ENCODE results near the gene PTPN2.

The PTPN2 gene

GRCh38 chr18:12883684-12884405 is at the start of gene PTPN2:
Gene PTPN2, minus strand, starts transcription at chr18:12884237. Its CDS starts 96 bp downstream, at chr18:12884141.
- in situ Hi-C loops (cut with HindIII; ENCODE audit: low pct_ligation_motif_present, low pct_unique_long_range_greater_than_20kb, low sequenced_read_pairs) = no loop called here
- DNase-seq = peak; percentile 91

GRCh38 chr18:12933327-12933726 is 49.3 kb upstream of the PTPN2 start:
- in situ Hi-C loops (cut with HindIII; ENCODE audit: low pct_ligation_motif_present, low pct_unique_long_range_greater_than_20kb, low sequenced_read_pairs) = no loop called here
- no peak for DNase-seq

- in situ Hi-C loops (cut with HindIII; ENCODE audit: low pct_ligation_motif_present, low pct_unique_long_range_greater_than_20kb, low sequenced_read_pairs) = no loop called here
- DNase-seq = no peak
Observed at GRCh38 chr18:12930908-12931307, 46.9 kb upstream of the PTPN2 start.

DNA sequence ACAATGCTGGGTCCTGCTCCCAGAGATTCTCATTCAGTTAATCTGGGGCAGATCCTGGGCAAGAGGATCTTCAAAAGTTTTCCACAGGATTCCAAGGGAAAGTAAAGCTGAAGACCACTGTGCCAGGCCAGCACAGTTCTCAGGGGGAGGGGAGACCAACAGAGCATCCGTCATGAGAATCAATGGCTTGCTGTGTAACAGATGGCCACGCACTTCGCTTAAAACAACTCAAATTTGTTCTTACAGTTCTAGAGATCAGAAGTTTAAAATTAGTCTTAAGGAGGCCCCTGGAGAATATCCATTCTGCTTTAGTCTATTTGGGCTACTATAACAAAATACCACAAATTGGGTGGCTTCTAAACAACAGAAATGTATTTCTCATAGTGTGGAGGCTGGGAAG is 46.3 kb upstream of the PTPN2 start:
- no peak for DNase-seq
- in situ Hi-C loops (cut with HindIII; ENCODE audit: low pct_ligation_motif_present, low pct_unique_long_range_greater_than_20kb, low sequenced_read_pairs) = no loop called here

- in situ Hi-C loops (cut with HindIII; ENCODE audit: low pct_ligation_motif_present, low pct_unique_long_range_greater_than_20kb, low sequenced_read_pairs) = no loop called here
Observed at GRCh38 chr18:12929477-12930083, 45.5 kb upstream of the PTPN2 start.

GRCh38 chr18:12928641-12929040 is 44.6 kb upstream of the PTPN2 start:
- in situ Hi-C loops (cut with HindIII; ENCODE audit: low pct_ligation_motif_present, low pct_unique_long_range_greater_than_20kb, low sequenced_read_pairs) = no loop called here
- DNase-seq = no peak

More at GRCh38 chr18:12929477-12930083, 45.5 kb upstream of the PTPN2 start:
- DNase-seq = no peak

- in situ Hi-C loops (cut with HindIII; ENCODE audit: low pct_ligation_motif_present, low pct_unique_long_range_greater_than_20kb, low sequenced_read_pairs) = no loop called here
- no peak for DNase-seq
Observed at GRCh38 chr18:12928206-12928605, 44.2 kb upstream of the PTPN2 start.

- DNase-seq = no peak
- in situ Hi-C loops (cut with HindIII; ENCODE audit: low pct_ligation_motif_present, low pct_unique_long_range_greater_than_20kb, low sequenced_read_pairs) = loop anchor here (25.0 kb wide), 1 partner anchor 187 kb away; no protein-coding TSS in a partner anchor
Observed at GRCh38 chr18:12924616-12925015, 40.6 kb upstream of the PTPN2 start.

- DNase-seq = no peak
- in situ Hi-C loops (cut with HindIII; ENCODE audit: low pct_ligation_motif_present, low pct_unique_long_range_greater_than_20kb, low sequenced_read_pairs) = loop anchor here (25.0 kb wide), 1 partner anchor 185 kb away; no protein-coding TSS in a partner anchor
Observed at GRCh38 chr18:12922266-12922665, 38.2 kb upstream of the PTPN2 start.

DNA sequence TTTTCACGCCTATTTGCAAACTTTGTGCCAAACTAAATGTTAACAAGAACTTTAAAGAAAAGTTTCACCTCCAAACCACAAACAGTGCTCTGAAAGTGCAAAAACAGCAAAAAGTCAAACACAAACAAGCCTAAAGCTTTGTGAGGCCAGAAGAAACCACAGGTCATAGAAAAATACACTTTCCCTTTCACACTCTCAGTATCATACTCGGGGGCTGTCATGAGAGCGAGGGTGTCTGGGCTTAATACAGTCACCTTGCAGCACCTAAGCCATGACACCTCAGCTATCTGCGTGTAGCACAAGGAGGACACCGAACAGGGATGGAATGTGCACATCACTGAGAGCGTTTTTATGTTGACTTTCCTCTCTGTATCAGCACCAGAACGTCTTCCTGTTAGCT is 37.1 kb upstream of the PTPN2 start:
- in situ Hi-C loops (cut with HindIII; ENCODE audit: low pct_ligation_motif_present, low pct_unique_long_range_greater_than_20kb, low sequenced_read_pairs) = loop anchor here (25.0 kb wide), 1 partner anchor 184 kb away; no protein-coding TSS in a partner anchor
- DNase-seq = no peak

- in situ Hi-C loops (cut with HindIII; ENCODE audit: low pct_ligation_motif_present, low pct_unique_long_range_greater_than_20kb, low sequenced_read_pairs) = loop anchor here (25.0 kb wide), 1 partner anchor 175 kb away; no protein-coding TSS in a partner anchor
- DNase-seq = no peak
Observed at GRCh38 chr18:12911929-12912703, 28.1 kb upstream of the PTPN2 start.

DNA sequence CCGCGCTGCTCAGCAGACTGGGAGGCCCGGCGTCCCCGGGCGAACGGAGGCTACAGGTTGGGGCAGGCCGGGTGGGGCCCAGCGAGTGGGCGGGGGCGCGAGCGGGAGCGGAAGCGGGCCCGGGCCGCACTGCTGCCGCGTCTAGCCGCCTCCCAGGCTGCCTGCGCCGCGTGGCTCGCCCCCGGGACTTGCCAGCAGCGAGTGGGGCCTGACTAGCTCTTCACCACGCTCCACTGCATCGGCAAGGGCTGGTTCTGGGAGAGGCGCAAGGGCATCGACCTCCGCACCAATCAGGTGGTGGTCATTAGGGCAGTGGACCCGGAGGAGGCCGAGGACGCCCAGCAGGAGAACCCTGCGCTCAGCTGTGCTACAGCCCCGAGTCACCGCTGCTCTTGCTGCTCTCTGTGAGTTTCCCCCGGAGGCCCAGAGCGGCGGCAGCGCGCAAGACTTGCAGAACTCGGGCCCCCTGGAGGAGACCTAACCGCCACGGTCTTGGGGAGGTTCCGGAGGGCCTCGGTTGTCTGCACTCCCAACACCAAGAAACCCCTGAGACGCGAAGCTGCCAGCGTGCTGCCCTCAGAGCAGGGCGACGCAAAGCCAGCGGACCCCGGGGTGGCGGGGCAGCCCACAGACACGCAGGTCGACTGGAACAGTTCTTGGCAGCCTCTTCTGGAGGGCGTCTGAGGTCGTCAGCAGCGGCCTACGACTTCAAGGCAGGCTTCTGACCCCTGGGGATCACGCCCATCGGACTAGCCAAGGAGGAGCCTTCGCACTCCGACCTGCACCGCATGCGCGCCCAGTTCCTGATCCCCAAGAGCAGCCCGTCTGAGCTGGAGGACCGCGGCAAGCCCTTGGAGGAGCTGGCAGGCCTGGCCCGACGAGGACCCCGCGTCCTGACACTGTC is 27.2 kb upstream of the PTPN2 start:
- in situ Hi-C loops (cut with HindIII; ENCODE audit: low pct_ligation_motif_present, low pct_unique_long_range_greater_than_20kb, low sequenced_read_pairs) = loop anchor here (25.0 kb wide), 1 partner anchor 174 kb away; no protein-coding TSS in a partner anchor
- DNase-seq = no peak

DNA sequence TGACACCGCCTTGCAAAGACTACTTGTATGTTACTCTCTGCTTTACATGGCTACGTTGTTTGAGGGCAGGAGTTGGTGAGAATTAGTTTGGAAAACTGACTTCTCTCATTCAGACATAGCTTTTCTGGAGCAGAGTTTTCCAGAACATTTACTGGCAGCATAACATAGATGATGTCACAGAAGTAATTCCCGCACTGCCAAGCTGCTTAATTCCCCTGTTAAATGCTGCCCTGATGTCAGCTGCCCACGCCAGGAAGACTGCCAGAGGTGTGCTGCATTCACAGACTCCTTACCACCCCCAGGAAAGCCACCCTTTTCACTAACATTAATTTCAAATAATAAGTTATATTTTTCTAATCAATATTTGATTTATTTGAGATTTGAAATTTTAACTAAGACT is 24.7 kb upstream of the PTPN2 start:
- in situ Hi-C loops (cut with HindIII; ENCODE audit: low pct_ligation_motif_present, low pct_unique_long_range_greater_than_20kb, low sequenced_read_pairs) = loop anchor here (25.0 kb wide), 1 partner anchor 171 kb away; no protein-coding TSS in a partner anchor
- no peak for DNase-seq

- in situ Hi-C loops (cut with HindIII; ENCODE audit: low pct_ligation_motif_present, low pct_unique_long_range_greater_than_20kb, low sequenced_read_pairs) = loop anchor here (25.0 kb wide), 1 partner anchor 170 kb away; no protein-coding TSS in a partner anchor
Observed at GRCh38 chr18:12907258-12907925, 23.4 kb upstream of the PTPN2 start.

DNA sequence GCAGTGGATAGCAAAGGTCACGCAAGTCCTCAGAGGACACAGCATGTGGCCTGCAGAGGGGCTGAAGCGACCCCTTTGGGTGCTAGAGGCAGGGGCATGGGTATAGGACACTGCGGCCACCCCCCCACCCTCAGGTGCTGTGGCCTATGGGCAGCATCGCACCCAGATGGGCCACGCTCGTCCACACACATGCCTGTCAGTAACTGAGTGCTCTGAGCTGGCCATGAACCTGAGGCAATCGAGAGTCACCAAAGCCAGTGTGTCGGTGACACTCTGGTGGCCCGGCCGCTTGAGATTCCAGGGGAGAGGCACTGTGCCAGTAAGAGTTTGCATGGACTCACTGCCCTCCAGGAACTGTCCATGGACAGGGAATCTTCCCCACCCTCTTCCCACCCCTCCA is 22.7 kb upstream of the PTPN2 start:
- DNase-seq = no peak
- in situ Hi-C loops (cut with HindIII; ENCODE audit: low pct_ligation_motif_present, low pct_unique_long_range_greater_than_20kb, low sequenced_read_pairs) = loop anchor here (25.0 kb wide), 1 partner anchor 169 kb away; no protein-coding TSS in a partner anchor

More at GRCh38 chr18:12907258-12907925, 23.4 kb upstream of the PTPN2 start:
- DNase-seq = no peak

GRCh38 chr18:12906119-12906518 is 22.1 kb upstream of the PTPN2 start:
- no peak for DNase-seq
- in situ Hi-C loops (cut with HindIII; ENCODE audit: low pct_ligation_motif_present, low pct_unique_long_range_greater_than_20kb, low sequenced_read_pairs) = loop anchor here (25.0 kb wide), 1 partner anchor 169 kb away; no protein-coding TSS in a partner anchor

DNA sequence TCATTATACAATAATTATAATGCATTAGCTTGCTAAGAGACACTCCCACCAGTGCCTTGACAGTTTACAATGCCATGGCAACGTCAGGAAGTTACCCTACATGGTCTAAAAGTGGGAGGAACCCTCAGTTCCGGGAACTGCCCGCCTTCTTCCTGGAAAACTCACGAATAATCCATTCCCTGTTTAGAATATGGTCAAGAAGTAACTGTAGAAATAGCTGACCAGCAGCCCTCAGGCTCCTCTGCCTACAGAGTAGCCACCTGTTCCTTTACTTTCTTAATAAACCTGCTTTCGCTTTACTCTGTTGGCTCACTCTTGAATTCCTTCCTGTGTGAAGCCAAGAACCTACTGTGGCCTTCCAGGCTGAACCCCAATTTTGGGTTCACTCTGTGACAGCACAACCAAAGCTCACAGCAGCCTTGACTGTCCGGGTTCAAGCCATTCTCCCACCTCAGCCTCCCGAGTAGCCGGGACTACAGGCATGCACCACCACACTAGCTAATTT is 20.0 kb upstream of the PTPN2 start:
- in situ Hi-C loops (cut with HindIII; ENCODE audit: low pct_ligation_motif_present, low pct_unique_long_range_greater_than_20kb, low sequenced_read_pairs) = loop anchor here (25.0 kb wide), 1 partner anchor 167 kb away; no protein-coding TSS in a partner anchor
- DNase-seq = no peak

All from ACHN (cell line).